Activated T-cell treated with anti-CD3 and anti-CD28 coated beads, Interleukin-2, amount 50 U/mL, for 1 hour (primary cell): ENCODE results near the gene TMEM82.

ENCODE experiments used
- DNase-seq: peaks from one replicate; pipeline ENCODE4 v3.0.0-alpha.2; 2020

The TMEM82 gene

DNA sequence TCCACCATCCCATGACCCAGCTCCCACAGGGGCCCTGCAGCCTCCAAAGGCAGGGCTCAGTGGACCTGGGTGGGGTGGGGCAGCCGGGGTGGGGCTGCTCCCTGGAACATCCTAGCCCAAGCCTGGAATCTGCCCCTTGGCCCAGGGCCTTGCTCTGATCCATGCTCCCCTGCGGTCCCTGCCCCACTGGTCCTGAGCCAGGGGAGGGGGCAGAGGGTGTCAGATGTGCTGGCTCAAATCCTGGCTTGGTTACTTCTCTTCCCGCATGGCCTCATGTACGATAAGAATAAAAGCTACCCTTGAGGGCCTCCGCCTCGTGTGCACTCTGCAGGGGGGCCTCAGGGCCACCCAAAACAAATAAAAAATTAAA is 5.4 kb upstream of the TMEM82 start:
- DNase-seq, result no peak

DNA sequence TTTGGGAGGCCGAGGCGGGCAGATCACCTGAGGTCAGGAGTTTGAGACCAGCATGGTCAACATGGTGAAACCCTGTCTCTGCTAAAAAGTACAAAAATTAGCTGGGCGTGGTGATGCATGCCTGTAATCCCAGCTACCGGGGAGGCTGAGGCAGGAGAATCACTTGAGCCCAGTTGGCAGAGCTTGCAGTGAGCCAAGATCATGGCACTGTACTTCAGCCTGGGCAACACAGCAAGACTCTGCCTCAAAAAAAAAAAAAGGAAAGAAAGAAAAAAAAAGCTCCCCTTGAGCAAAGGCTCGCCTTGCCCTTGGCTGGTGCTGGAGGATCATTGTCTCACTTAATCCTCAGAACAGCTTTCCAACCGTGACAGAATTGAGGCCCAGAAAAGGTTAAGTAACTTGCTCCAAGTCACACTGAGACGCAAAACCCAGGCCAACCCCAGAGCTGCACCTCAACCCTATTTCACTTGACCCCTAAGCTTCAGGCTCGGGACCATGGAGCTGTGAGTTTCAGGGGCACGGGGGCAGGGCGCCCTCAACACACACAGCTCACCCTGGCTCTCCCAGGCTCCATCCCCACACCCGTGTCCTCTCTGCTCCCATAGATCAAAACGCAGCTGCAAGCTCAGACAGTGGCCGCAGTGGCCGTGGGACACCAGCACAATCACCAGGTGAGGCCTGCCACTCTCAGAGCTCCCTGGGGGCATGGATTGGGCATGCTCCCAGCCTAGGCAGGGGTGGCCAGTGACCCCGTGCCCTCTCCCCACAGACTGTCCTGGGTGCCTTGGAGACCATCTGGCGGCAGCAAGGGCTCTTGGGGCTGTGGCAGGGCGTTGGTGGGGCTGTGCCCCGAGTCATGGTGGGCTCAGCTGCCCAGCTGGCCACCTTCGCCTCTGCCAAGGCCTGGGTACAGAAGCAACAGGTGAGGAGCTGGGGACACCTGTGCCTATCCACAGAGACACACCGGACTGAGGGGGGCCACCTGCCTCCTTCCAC is 4.7 kb upstream of the TMEM82 start:
- DNase-seq, result no peak

DNA sequence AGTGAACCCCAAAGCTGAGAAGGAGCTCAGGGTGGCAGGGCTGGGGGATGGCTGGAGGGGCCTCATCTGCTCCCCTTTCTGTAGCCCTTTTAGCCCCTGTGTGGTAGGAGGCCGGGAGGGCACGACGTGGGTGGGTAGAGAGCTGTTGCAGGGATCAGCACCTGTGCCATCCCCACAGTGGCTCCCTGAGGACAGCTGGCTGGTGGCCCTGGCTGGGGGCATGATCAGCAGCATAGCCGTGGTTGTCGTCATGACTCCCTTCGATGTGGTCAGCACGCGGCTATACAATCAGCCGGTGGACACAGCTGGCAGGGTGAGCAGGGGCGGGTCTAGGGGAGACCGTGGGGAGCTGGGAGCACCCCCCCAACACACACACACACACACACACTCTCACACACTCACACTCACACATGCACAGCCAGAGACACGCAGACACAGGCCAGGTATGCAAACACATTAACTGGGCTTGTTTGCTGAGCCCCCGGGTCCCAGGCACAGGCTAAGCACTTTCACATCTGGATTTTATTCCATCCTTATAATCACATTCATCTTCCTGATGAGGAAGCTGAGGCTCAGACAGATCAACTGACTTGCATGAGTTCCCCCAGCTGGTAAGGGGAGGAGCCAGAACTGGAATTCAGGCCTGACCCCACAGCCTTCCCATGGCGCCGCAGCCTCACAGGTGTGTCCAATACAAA is 3.7 kb upstream of the TMEM82 start:
- DNase-seq, result no peak

DNA sequence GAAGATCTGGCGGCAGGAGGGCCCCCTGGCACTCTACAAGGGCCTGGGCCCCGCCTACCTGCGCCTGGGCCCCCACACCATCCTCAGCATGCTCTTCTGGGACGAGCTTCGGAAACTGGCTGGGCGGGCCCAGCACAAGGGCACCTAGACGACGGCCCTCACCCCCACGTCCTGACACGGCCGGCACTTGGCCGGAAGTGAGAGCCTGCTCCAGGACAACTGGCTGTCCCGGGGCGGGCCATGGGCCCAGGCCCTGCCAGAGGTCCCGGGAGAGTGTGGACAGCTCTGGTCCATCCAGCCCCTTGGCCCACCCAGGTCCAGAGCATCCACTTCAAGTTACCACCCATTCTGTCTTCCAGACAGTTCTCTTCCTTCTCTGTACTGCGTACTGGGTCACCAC is 3.0 kb upstream of the TMEM82 start:
- no peak for DNase-seq

DNA sequence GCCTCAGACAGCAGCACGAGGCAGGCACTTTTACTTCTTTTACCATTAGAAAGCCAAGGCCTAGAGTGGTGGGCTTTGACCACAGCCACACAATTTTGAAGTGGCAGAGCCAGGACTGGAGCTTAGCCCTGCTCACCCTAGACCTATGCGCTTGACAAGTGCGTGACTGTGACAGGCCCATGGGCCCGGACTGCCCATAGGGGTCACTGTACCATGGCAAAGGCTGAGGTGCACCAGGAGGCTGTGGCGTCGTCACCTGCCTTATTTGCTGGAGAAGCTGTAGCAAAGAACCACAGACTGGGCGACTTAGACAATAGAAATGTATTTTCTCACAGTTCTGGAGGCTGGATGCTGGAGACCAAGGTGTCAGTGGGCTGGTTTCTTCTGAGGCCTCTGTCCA is 2.6 kb upstream of the TMEM82 start:
- DNase-seq, result no peak

DNA sequence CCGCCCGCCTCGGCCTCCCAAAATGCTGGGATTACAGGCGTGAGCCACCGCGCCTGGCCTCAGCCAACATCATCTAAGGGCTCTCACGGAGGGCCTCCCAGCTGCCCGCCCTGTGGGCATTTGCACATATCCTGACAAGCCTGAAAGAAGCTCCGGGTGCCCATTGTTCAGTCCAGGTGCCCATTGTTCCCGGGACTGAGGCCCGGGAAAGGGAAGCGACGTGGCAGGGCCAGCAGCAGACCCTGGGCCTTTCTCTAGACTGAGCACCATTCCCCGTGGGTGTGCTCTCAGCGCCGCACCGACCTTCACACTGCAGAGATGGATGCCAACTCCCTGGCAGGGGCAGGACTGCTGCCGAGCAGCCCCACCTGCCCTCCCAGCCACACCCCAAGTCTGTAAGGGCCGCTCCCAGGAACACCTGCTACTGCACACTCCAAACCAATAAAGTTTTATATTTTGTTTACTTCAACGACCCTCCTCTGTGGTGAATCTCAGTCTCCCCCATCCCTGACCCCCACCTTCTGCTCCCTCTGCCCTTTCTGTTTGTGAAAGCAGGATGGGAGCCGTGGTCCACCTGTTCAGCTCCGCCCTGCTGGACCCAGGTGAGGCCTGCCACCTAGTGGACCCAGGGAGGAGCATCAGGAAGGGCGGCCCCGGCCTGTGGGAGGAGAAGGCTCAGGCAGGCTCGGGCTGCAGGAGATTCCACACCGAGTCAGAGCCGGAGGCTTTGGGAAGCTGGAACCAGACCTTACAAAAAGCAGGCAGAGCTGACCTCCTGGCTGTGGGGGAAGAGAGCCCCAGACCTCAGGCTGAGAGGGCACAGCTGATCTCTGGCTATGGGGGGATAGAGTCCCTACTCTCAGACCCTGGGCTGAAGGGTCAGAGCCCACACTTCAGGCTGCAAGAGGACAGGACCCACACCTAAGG is 1.1 kb upstream of the TMEM82 start:
- DNase-seq, result peak; percentile 67

DNA sequence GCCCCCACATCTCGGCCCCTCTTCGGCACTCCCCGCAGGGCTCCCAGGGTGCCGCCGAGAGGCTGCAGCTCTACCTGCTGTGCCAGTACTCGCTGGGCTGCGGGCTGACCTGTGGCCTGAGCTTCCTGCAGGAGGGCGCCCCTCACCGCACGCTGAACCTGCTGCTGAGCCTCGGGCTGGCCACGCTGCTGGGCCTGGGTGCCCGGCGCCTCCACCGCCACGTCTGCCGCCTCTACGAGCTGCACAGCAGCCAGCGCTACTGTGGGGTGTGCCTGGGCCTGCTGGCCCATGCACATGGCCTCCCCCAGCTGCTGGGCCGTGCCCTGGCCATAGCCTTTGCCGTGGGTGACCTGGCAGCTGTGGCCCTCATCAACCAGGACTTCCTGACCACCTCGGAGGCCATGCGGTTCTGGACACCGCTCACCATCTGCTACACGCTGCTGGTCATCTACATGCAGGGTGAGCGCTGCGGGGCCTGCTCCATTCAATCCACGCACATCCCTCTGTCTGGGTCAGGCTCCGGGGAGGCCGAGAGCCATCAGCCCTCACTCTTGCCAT is 1.9 kb downstream of the TMEM82 start:
- DNase-seq, result no peak

DNA sequence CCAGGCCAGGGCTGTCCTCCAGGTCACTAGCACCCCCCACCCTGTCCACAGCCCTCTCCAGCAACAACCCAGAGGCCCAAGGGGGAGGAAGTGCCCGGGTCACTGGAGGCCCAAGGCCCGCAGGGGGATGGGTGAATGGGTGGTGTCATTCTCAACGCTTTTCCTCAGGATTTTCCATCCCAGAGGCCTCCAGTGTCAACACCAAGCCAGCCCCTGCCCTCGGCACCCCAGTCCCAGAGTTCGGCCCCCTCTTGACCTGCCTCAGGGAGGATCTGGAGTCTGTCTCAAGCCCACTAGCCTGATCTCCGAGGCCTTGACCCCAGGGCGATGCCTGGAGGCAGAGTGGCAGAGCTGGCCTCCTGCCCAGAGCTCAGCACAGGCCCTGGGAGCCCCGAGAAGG is 5.1 kb downstream of the TMEM82 start:
- no peak for DNase-seq

DNA sequence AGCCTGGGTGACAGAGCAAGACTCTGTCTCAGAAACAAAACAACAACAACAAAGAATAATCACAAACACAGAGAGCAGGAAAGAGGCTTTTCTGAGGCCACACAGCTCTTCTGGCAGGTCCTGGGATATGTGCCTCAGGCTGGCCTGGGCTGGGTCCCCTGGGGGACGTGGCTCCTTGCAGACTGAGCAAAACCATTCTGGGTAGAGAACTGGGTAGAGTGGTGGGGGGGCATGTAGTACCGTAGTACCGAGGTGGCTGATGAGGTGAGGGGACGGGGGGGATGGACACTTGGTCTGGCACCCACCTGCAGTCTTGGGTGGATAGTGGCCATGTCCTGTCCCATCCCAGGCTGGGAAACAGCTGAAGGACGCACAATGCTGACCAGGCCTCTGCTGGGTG is 6.0 kb downstream of the TMEM82 start:
- DNase-seq, result no peak

DNA sequence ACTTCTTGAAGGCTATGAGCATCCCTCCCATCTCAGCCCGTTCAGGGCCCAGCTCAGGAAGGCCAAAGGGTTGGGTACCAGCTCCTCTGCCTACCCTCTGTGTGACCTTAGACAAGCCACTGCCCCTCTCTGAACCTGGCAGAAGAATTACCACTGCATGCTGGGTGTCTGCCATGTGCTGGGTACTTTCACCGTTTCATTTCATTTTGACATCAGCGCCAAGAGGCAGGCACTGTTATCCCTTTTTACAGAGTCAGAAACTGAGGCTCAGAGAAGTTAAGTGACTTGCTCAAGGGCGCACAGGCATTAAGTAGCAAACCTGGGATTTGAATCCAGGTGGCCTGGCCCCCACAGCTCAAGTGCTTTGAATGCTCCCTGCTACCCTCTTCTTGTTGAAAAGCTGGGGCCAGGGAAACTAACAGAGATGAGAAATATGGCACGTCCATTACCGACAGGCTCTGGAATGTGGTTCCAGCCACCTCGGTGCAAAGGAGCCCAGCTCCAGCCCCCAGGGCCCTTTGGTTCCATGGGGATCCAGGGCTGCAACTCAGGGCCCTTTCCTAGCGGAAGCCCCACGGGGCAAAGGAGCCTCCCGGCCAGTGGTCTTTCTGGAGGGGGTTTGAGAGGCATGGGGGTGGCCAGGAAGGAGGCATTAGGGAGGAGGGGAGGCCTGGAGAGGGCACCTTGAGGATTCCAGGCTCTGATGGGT is 6.5 kb downstream of the TMEM82 start:
- no peak for DNase-seq

DNA sequence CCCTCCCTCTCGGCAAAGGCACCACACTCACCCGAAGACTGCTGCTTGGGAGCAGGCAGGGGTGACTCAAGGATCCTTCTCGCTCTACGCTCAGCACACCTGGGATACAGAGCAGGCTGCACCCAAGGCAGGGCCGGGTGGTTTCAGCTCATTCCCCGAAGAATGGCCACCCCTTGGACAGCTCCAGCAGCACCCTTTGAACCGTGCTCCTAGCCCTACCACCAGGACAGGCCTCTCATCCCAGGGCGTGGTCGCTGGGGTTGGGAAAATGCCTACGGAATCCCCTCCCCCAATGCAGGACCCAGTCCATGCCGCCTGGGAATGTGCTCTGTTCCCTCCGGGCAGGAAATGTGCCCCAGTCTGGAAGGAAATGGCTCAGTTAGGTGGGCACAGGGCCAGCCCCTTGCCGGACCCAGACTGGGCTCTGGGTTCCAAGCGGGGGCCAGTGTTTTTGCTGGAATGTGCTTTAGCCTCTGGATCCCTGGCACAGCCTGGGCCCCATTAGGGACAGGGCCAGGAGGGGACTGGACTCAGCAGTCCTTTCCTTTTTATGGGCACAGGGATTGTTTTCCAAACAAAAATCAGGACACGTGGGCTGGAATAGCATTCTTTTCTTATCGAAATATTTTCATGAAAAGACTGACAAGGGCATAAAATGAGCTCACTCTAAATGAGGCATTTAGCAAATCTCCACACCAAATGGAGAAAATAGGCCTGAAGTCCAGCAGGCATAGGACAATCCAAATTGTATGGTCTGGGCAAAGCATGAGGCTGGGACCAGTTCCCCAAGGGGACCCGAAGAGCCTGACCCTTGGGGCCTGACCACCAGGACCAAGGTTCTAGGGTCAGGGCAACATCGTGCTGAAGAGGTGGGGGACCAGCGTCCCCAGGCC is 7.3 kb downstream of the TMEM82 start:
- no peak for DNase-seq

DNA sequence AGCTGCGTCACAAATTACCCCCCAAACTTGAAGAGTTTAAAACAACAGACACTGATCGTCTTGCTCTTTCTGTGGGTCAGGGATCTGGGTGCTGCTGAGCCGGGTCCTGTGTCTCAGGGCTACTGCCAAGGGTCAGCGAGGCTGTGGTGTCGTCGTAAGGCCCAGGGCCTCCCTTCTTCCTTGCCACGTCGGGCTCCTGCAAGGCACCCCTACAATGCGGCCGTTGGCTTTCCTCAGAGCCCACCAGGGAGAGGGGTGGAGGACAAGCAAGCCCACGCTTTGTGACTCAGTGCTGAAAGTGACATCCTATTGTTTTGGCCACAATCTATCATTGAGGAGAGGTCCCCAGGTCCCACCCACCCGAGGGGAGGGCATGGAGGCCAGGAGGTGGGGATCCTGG is 8.6 kb downstream of the TMEM82 start:
- no peak for DNase-seq

DNA sequence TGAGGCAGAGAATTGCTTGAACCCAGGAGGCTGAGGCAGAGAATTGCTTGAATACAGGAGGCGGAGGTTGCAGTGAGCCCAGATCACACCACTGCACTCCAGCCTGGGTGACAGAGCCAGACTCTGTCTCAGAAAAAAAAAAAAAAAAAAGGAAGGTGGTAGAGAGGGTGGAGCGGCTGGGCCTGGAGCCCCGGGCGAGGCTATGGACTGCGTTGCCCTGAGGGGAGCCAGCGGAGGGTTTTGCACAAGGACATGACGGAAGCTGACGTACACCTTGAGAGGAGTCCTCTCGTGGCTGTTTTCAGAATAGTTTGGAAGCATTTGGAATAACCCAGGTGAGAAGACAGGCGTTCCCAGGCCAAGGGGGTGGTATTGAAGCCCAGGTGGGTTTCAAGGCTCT is 9.4 kb downstream of the TMEM82 start:
- no peak for DNase-seq

DNA sequence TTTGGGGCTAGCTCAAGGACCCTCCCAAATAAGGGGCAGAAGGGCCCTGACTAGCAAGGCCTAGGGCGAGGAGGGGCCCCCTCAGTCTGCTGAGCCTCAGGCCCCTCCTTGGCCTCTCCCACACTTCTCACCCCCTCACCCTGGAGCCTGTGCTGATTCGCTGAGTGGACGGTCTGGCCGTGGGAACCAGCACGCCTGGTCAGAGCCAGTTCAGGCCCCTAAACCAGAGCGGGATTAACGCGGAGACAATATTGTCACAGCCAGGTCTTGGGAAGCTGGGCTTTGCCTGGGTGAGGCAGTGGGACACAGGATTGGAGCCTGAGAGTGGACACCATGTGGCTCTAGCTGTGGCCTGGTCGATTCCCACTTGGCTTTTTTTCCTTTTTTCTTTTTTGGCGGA is 11.5 kb downstream of the TMEM82 start:
- DNase-seq, result no peak

DNA sequence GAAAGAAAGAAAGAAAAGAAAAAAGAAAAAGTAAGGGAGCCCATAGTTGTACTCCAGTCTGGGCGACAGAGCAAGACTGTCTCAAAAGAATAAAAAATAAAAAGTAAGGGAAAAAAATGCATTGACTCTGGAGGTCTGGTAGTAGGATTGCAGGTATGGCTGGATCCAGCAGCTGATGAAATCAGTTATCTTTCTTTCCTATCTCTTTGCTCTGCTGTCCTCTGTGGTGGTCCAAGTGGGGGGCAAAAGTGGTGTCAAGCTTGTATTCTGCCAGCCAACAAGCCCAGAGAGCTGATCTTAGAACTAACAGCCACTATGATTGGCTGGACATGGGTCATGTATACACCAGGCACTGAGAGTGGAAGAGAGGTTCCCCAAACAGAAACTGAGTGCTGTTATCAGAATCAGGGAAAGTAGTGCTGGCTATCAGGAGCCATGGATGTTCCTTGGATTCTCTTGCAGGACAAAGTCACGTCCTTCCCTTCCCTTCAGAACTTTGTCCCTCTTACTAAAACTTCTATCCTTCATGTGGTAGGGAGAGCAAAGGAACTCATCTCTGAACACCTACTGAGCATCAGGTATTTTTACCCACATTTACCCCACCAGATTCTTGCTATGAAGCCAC is 12.8 kb downstream of the TMEM82 start:
- DNase-seq, result no peak

DNA sequence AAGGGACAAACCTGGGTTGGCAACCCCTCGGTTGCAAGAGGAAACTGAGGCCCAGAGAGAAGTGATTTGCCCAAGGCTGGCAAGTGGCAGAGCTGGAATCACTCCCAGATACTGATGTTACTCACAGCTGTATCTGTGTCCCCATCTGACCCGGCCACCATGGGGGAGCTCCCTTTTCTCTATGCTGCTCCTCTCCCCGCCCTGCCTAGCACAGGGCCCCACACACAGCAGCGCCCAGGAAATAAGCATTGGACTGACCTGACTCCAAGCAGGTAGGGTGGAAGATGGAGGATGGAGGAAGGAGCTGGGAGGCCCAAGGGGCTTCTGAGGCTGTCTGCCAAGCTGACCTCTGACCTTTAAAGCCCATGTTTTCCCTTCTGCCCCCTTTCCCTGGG is 13.3 kb downstream of the TMEM82 start:
- DNase-seq, result no peak

DNA sequence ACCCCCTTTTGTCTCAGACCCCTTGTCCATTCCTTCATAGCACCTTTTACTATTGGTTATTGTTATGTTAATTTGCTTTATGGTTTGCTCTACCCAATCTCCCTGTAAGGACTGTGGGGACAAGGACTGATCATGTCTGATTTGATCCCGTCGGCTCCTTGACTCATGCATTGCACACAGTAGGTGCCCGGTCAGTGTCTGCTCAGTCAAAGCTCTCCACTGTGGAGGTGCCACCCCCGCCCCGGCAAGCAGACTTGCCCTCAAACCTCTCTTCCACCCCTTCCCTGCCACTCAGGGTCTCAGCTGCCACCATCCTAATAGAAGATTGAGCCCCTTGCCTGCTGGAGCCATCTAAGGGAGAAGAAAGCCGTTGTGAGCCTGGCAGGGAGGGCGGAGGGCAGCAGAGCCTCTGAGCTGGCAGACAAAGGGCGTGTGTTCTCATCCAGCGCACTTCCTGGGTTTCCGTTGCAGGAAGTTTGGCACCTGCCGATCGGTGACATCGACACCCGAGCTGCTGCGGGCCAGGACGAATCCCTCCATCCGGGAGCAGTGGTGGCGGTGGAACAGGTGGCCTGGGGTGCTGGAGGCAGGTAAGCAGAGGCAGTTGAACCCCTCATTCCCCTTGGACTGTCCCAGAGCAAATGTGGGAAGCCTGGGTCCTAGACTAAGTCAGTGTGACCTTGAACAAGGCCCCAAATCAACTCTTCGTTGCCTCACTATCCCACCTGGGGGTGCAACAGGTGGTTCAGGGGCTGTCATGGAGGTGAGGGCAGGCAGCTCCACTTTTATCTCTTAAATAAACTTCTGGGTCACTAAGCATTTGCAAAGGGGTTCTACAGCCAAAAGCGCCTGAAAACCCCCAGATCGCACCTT is 14.1 kb downstream of the TMEM82 start:
- DNase-seq, result no peak

DNA sequence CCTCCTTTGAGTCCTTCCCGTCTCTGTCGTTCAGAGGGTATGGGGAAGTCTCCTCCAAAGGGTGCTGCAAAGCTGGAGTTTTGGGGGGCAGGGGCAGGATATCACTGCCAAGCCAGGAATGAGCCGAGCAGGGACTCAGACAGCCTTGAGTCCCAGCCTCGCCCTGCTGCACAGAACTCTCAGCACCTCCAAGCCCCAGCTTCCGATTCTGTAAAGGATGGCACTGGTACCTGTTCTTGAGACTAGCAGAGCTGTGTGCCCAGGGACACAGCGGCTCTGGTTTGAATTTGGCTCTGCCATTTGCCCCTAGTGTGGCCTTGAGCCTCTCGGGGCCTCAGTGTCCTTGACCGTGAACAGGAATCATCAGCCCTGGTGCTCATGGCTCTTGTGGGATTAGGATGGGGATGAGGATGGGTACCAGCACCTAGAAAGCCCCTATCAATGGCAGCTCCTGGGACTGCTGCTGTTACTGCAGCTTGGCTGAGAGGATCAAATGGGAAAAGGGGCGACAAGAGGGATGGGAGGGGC is 14.8 kb downstream of the TMEM82 start:
- no peak for DNase-seq

DNA sequence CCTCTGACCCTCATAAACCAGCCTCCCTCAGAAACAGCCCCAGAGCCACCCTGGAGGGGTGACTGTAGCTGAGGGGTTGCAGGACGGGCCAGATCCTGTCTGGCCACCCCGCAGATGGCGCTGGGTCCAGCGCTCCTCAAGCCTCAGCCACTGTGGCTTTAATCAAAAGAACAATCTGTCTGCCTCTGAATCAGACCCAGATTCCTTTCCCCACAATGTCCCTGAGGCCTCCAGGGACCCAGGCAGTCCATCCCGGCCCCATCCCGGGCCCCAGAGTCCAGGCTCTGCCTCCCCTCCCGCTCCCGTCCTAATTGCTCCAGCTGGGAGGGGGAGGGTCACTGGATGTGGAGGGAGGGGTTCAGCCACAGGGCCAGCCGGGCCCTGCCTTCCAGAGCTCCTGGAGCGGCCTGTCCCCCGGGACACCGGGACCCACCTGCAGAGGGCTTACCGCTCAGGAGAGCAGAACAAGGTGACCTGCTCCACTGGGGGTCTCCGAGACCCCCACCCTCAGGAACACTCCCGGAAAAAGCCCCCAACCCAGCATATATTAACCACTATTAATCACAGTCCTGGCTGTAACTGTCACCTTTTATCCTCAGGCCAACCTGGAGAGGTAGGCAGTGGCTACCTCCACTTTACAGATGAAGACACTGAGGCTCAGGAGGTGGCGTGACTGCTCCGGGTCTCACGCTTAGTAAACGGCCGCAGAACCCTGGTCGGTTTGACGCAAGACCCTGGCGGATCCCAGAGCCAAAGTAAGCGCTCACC is 15.5 kb downstream of the TMEM82 start:
- DNase-seq, result no peak
